ENCODE results near the gene GNG14.
"Not testable (repeated sequence)": the region's sequence is repeated elsewhere in the genome, so short reads cannot be mapped to it uniquely, and the experiment has no call there.

GNG14 gene

DNA sequence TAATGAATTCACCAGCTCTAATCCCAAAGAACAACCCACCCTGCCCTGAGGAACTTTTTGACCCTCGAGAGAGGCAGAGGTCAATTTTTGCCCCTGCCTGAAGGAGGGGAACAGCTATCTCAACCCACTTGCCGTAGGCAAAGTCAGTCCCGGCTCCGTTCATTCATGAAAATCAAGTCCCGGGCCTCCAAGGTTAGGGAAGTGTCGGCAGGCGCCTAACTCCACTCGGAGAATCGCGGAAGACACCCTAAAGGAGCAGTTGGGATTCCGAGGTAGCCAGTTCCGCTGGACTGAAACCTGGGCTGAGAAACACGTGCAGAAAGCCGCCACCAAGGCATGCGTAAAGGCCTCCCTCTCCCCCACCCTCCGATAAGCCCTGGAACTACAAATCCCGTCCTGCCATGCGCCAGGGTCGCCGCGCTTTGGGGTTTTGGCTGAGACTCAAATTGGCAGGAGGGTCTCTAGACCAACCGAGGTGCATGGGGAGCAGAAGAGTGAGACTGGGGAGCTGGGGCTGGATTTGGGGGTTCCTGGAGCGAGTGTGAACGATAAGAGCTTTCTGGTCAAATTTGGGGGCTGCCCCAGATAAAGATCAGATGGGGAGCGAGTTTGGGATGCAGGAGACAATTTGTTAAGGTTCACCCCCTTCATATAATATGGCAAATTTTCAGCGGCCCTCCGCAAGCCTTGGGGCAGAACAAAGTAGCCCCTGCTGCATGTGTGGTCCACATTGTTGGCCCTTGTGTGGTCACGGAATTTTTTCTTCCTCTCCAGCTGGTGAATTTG is 36.0 kb downstream of the GNG14 start, which contains the start of gene TNPO2:
TNPO2 (minus strand) TSS at position 292 of the 786 bp plus-strand sequence. CDS start 2,955 bp downstream, outside the sequence.
- peak; percentile 38 for DNase-seq (ENCODE audit: low read depth)

DNA sequence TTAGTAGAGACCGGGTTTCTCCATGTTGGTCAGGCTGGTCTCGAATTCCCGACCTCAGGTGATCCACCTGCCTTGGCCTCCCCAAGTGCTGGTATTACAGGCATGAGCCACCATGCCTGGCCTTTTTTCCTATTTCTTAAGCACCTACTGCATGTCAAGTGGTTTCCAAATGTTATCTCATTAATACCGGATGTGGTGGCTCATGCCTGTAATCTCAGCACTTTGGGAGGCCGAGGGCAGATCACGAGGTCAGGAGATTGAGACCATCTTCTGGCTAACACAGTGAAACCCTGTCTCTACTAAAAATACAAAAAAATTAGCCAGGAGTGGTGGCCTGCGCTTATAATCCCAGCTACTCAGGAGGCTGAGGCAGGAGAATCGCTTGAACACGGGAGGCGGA is 37.8 kb downstream of the GNG14 start:
- not testable (repeated sequence) for DNase-seq (ENCODE audit: low read depth)

DNA sequence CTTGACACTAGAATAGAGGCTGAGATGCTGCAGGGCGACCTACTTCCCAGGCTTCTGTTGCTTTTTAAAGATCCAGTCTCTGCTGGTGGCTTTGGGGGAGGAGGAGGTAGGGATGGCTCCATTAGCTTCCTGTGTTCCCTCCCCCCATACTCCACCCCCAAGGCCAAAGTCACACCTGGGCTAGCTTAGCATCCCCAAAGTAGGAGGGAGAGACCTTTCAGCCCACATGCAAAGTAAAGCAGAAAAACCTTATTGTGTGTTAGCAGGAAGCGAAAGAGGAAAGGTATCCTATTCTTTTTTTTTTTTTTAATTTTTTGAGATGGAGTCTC is 39.2 kb downstream of the GNG14 start:
- DNase-seq (ENCODE audit: low read depth) = no peak

DNA sequence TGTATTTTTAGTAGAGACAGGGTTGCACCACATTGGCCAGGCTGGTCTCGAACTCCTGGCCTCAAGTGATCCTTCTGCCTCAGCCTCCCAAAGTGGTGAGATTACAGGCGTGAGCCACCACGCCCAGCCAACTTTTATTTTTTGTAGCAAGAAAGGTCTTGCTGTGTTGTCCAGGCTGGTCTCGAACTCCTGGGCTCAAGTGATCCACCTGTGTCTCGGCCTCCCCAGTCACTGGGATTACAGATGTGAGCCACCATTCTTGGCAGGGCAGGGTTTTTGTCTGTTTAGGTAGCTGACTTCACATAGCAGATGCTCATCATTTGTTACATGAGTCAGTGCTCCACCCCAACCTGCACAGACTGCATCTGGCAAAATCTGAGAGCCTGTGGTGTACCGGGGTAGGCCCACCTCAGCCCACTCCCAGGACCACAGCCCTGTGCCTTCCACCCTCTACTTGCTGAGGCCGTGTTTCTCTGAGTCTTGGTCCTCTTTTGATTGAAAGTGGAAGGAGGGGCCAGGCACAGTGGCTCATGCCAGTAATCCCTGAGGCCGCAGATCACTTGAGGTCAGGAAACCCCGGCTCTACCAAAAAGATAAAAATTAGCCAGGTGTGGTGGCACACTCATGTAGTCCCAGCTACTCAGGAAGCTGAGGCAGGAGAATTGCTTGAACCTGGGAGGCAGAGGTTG is 40.1 kb downstream of the GNG14 start:
- no peak for DNase-seq (ENCODE audit: low read depth)

DNA sequence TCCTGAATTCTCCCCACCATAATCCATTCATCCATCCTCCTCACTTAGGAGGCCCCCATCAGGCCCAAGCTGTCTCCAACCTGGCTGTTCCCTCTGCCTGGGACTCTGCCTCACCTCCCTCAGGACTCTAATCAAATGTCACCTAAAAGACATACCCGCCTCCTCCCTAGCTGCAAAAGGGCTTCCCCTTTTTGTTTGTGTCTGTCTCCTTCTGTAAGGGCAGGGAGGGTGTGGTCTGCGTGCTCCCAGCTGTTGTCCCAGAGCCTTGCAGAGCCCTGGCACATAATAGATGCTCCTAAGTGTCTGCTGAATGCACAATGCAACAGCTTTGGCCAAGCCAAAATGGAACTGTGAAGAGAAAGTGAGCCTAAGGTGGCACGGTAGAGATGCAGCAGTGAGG is 42.3 kb downstream of the GNG14 start:
- no peak for DNase-seq (ENCODE audit: low read depth)

DNA sequence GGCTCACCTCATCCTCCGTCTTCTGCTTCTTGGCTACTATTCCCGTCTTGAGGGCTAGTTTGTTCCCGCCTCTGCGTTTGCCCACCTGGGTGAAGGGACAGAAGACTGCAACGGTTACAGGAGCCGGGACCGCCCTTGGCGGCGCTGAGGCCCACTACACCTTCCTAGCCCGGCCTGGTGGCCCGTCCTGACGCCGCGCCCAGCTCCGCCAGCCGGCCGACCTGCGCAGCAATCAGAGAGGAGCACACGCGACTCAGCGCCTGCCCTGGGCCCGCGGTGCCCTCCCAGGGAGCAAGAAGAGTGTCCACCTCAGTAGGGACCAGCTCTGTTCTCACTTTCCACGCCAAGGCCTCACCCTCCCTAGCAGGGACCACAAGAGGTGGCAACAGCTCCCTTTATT is 43.5 kb downstream of the GNG14 start:
- DNase-seq (ENCODE audit: low read depth) = no peak

DNA sequence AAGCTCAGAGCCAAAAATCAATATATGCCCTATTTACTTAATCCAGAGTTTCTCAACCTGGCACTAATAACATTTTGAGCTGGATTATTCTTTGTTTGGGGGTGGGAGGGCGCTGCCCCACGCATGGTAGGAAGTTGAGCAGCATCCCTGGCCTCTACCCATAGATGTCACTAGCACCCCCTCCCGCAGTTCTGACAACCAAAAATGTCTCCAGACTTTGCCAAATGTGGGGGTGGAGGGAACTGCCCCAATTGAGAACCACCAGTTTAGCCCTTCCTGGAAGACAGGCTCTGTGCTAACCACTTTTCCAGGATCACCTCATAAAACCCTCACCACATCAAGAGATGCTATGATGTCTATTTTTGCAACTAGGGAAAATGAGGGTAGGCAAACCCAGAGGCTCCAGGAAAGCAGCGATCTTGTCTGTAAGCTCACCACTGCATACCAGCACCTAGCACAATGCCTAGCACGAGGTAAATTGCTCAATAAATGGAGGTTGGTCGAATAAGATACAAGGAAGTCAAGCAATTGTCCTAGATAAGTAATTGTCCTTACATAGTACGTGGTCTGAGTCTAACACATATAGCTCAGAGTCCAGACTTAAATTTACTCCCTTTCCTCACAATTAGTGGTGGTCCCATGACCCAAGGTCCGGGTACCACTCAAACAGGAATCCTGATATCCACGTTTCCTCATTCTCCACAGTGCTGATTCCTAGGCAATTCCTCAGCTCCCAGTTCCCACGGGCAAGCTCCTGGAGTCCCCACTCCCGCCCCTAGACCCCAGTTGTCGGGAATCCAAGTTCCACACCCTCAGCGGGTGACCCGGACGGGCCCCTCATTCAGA is 45.8 kb downstream of the GNG14 start:
- no peak for DNase-seq (ENCODE audit: low read depth)

DNA sequence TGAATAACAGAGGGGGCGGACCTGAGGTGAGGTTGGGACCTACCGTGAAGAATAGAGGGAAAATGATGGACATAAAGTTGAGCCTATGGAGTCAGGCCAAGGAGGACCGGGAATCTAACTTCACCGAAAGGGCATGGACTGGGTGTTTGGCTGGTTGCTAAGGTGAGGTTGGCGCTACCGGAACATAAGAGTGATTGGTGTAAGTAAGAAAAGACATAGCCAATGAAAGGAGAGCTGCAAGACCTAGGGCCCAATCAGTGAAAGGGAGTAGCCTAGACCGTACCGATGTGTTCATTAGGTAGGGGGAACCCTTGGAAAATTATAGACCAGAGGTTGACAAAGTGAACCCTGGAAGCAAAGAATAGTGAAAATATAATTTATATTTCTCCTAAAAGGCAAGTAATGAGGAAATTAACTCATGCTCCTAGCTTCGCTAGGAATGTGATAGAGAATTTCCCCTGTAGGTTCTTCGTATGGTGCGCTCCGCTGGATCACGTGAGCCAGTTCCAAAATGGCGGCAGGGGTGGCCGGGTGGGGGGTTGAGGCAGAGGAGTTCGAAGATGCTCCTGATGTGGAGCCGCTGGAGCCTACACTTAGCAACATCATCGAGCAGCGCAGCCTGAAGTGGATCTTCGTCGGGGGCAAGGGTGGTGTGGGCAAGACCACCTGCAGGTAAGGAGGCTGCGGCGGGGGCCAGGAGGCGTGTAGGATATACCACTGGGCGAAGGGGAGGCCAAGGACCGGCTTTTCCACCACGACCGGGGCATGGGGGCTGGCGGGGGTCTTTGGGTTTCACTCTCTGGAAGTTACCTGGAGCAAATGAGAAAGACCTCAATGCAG is 49.4 kb downstream of the GNG14 start, which contains the start of gene GET3:
GET3 (plus strand) TSS at position 503 of the 840 bp plus-strand sequence; CDS start at position 512, 9 bp downstream.
- DNase-seq (ENCODE audit: low read depth) = peak; percentile 53

DNA sequence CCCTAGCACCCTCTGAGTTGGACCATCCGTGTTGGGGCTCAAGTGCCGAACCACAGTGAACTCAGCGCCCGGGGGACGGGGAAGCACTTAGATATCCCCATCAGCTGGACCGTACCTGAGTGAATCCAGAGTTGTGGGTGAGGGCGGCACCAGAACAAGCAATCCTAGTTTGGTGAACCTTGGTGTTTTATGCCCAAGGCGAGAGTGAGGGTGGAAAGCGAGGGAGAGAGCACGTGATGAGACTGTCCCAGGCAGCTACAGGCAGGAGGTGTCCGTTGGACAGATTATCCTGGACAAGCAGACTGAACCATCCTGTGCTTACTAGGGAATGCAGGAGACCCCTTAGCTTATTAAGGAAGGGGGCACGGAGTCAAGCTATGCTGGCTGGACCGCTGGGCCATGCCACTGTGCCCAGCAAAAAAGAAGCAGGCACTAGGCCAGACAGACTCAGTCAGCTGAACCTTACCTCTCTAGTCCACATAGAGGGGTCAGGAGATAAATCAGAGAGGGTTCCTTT is 50.1 kb downstream of the GNG14 start:
- DNase-seq (ENCODE audit: low read depth) = no peak
